ENCODE measurements around the gene MET.
"Not testable (repeated sequence)": the region's sequence is repeated elsewhere in the genome, so short reads cannot be mapped to it uniquely, and the experiment has no call there.

DNA sequence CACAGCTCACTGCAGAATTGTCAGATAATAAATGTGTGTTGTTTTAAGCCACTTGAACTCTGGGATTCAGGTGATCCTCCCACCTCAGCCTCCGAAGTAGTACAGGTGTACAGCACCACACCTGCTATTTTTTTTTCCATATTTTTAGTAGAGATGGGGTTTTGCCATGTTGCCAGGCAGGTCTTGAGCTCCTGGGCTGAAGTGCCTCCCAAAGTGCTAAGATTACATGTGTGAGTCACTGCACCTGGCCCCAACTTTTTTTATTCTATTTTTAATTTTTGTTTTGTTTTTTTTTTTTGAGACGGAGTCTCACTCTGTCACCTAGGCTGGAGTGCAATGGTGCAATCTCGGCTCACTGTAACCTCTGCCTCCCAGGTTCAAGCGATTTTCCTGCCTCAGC is 28.8 kb upstream of the MET start:
- TF ChIP-seq, protein P1, sequence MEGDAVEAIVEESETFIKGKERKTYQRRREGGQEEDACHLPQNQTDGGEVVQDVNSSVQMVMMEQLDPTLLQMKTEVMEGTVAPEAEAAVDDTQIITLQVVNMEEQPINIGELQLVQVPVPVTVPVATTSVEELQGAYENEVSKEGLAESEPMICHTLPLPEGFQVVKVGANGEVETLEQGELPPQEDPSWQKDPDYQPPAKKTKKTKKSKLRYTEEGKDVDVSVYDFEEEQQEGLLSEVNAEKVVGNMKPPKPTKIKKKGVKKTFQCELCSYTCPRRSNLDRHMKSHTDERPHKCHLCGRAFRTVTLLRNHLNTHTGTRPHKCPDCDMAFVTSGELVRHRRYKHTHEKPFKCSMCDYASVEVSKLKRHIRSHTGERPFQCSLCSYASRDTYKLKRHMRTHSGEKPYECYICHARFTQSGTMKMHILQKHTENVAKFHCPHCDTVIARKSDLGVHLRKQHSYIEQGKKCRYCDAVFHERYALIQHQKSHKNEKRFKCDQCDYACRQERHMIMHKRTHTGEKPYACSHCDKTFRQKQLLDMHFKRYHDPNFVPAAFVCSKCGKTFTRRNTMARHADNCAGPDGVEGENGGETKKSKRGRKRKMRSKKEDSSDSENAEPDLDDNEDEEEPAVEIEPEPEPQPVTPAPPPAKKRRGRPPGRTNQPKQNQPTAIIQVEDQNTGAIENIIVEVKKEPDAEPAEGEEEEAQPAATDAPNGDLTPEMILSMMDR (conservative IDR thresholded peaks at IDR 0.05 in 1 of 2, IDR thresholded peaks at IDR 0.05 in 1 of 2; ENCODE audit: extremely low read depth in 1 of 2, insufficient read depth in 1 of 2, low read depth in 1 of 2, low read length in 2 of 2): not testable (repeated sequence)
- TF ChIP-seq EZH2 (IDR thresholded peaks at IDR 0.05; ENCODE audit: borderline replicate concordance, low read length): not testable (repeated sequence)

Measured in mammary epithelial cell (primary cell).